Lower lobe of right lung (tissue), 2 donors: ENCODE data around the gene SGSM1. TPM values are rescaled to one million over a fixed set of nuclear protein-coding genes. Genes with fewer than 3 reads are reported as not detected.

Source experiments
- ATAC-seq, 2 donors: fragments of 200-7000 bp; cut with Tn5 transposase; one replicate each; pipeline ENCODE4 v1.9.1; 2020 to 2022; ENCODE audit warnings: mild to moderate bottlenecking in 2 of 2, moderate library complexity in 2 of 2
- DNase-seq: peaks from one replicate; pipeline ENCODE4 v3.0.0-alpha.2; 2020
- H3K27ac ChIP-seq: fragments of 200-600 bp; one replicate; pipeline ENCODE4 v1.8.0; 2022
- H3K27me3 ChIP-seq: fragments of 200-600 bp; one replicate; pipeline ENCODE4 v1.8.0; 2022; ENCODE audit warnings: low read depth
- H3K36me3 ChIP-seq: fragments of 200-600 bp; one replicate; pipeline ENCODE4 v1.8.0; 2022; ENCODE audit warnings: mild to moderate bottlenecking
- H3K4me1 ChIP-seq: fragments of 200-600 bp; one replicate; pipeline ENCODE4 v1.8.0; 2022
- H3K4me3 ChIP-seq: fragments of 200-600 bp; one replicate; pipeline ENCODE4 v1.8.0; 2022; ENCODE audit warnings: mild to moderate bottlenecking
- H3K9me3 ChIP-seq: fragments of 200-600 bp; one replicate; pipeline ENCODE4 v1.8.0; 2022
- intact Hi-C: fragments of 100-400 bp; cut with DNase I; formaldehyde crosslinking; loops from one replicate; pipeline ENCODE4 v1.11.0; 2022
- total RNA-seq: library from RNA; stranded (reverse); fragmentation: NEBNext Ultra II Directional; extraction: Animal tissue kit (Norgen Biotek cat#: 25700); gene quantifications from one replicate; pipeline ENCODE4 v1.2.1, GENCODE V29; 2021
- TF ChIP-seq, protein P1 (sequence below): fragments of 200-600 bp; IDR thresholded peaks from one replicate; pipeline ENCODE4 v1.8.0; 2022; ENCODE audit warnings: antibody characterized with exemption, mild to moderate bottlenecking
- donor health status: DM: no; HTN: yes; CAD: no; lungs with severe emphysema.

SGSM1 gene
- total RNA-seq, 1 donor from 2014 or later, result 2.9 TPM

DNA sequence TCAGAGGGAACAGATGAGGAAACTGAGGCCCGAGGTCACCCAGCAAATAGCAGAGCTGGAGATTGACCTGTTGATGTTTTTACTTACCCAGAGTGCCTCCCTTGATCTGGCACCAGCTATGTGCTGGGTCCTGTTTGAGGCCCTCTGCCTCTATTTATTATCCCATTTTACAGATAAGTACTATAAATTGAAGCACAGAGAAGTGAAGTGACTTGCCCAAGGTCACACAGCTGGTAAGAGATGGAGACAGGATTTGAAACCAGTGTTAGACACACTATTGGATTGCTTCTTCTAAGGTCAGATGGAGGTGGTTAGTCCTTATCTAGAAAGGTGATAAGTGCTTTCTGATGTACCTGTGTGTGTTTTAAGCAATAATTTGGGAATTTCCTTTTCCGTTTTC, 13.5 kb downstream of the SGSM1 start:
- Histone ChIP-seq H3K4me3 (no peak overlapping the region), H3K36me3 (no peaks in the 10 kb centered on the region), H3K27me3 (no peaks in the 10 kb centered on the region), H3K9me3 (no peaks in the 10 kb centered on the region), H3K4me1 (peaks cover 14% of the 10 kb centered on the region), H3K27ac (no peak overlapping the region)
- intact Hi-C loops, result no loop called here
- DNase-seq (no peak), ATAC-seq (no peak)
- TF ChIP-seq, protein P1, sequence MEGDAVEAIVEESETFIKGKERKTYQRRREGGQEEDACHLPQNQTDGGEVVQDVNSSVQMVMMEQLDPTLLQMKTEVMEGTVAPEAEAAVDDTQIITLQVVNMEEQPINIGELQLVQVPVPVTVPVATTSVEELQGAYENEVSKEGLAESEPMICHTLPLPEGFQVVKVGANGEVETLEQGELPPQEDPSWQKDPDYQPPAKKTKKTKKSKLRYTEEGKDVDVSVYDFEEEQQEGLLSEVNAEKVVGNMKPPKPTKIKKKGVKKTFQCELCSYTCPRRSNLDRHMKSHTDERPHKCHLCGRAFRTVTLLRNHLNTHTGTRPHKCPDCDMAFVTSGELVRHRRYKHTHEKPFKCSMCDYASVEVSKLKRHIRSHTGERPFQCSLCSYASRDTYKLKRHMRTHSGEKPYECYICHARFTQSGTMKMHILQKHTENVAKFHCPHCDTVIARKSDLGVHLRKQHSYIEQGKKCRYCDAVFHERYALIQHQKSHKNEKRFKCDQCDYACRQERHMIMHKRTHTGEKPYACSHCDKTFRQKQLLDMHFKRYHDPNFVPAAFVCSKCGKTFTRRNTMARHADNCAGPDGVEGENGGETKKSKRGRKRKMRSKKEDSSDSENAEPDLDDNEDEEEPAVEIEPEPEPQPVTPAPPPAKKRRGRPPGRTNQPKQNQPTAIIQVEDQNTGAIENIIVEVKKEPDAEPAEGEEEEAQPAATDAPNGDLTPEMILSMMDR, result no peak

DNA sequence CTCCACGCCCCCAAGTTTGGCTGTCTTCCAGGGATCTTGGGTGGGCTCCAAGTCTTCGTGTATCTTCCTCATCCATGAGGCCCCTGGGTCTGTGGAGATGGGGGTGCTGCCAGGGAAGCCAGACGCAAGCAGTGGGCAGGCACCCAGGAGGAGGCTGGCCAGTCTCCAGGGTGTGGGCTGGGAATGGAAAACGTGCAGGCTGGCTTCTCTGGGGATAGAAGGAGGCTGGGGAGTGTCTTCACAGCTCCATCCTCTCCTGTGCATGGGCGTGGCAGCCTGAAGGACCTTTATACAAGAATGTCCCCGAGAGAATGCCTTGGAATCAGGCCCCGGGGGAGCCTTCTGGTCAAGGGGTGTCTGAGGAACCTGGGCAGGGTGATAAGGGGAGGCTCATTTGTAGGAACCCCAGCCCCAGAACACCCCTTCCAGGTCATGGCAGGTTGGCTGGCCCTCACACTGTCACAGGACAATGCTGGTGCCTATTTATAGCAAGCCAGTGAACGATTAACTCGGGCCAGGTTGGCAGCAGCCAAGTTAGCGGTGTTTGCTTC, 14.0 kb downstream of the SGSM1 start:
- Histone ChIP-seq H3K9me3 (no peaks in the 10 kb centered on the region), H3K4me1 (peaks cover 14% of the 10 kb centered on the region), H3K27me3 (no peaks in the 10 kb centered on the region), H3K27ac (no peak overlapping the region), H3K36me3 (no peaks in the 10 kb centered on the region), H3K4me3 (no peak overlapping the region)
- intact Hi-C loops, result no loop called here
- DNase-seq (peak; percentile 48), ATAC-seq (peak; percentile 36 to 61)
- TF ChIP-seq, protein P1, result no peak

DNA sequence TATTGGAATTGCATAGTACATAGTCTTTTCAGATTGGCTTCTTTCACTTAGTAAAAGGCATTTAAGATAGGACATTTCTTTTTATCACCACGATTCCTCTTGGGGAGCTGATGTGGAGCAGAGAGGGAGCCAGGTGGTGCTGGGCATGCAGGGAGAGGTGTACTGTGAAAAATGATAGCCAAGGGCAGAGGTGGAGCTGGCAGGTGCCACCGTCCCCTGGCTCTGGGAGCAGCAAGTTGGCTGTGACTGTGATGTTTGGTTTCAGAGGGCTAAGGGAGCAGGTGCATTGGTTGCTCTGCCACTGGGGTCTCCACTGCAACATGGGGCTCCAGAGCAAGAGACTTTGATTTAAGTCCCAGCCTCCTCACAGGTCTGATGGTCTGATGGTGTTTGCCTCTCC, 16.5 kb downstream of the SGSM1 start:
- Histone ChIP-seq H3K4me3 (no peak overlapping the region), H3K27me3 (no peaks in the 10 kb centered on the region), H3K4me1 (peaks cover 14% of the 10 kb centered on the region), H3K9me3 (no peaks in the 10 kb centered on the region), H3K36me3 (no peaks in the 10 kb centered on the region), H3K27ac (no peak overlapping the region)
- DNase-seq (no peak), ATAC-seq (no peak)
- intact Hi-C loops, result no loop called here
- TF ChIP-seq, protein P1, result no peak

DNA sequence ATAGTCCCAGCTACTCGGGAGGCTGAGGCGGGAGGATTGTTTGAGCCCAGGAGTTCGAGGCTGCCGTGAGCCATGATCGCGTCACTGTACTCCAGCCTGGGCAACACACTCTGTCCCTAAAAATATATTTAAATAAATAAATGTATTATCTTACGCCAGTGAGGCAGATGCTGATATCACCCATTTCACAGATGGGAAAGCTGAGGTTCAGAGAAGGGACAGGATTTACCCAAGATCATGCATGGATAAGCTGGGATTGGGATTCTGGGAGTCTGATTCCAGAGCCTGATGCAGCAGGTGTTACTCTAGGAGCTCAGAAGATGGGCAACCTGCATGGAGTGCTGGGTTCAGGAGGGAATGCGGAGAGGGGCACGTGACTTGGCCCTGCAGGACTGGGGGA, 17.8 kb downstream of the SGSM1 start:
- Histone ChIP-seq H3K4me3 (no peak overlapping the region), H3K27me3 (no peaks in the 10 kb centered on the region), H3K9me3 (no peaks in the 10 kb centered on the region), H3K27ac (no peak overlapping the region), H3K36me3 (no peaks in the 10 kb centered on the region), H3K4me1 (peaks cover 14% of the 10 kb centered on the region)
- no peak for DNase-seq
- intact Hi-C loops, result no loop called here
- ATAC-seq, result no peak
- TF ChIP-seq, protein P1, result no peak

DNA sequence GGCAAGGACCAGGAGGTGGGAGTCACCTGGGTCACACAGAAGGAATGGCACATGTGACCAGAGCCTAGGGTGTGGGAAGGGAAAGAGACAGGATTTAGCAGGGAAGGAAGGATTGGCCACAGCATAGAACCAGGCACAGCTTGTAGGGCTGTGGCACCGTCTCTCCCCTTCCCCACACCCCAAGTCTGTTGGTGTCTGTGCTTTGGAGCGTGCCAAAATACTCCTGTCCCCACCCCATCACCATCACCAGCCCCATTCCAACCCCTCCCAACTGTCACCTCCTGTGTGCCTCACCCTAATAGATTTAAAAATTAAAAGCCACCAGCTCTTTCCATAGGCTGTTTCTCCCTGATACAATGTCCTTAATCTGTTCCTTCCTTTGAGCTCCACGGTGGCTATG, 18.2 kb downstream of the SGSM1 start:
- H3K4me1 ChIP-seq, result peaks cover 14% of the 10 kb centered on the region
- TF ChIP-seq, protein P1, result no peak
- intact Hi-C loops, result no loop called here
- H3K27ac ChIP-seq, result no peak overlapping the region
- H3K36me3 ChIP-seq, result no peaks in the 10 kb centered on the region
- DNase-seq, result no peak
- no peaks in the 10 kb centered on the region for H3K9me3 ChIP-seq
- H3K27me3 ChIP-seq, result no peaks in the 10 kb centered on the region
- ATAC-seq, result no peak
- H3K4me3 ChIP-seq, result no peak overlapping the region

DNA sequence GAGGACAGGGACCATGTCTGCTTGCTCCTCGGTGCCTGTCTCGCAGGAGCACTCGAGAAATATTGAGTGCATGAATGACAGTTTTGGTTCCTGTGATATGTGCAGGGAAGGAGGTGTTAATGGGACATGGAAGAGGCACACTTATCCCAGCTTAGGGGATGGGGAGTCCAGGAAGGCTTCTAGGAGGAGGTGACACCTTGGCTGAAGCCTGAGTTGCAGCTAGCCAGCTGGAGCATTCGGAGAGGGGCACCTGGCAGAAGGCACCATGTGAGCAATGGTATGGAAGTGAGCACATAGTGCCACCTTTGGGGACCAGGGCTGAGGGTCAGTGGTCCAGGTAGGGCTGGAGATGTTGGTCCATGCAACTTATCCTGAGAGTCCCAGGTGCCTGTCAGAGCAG, 18.9 kb downstream of the SGSM1 start:
- peaks cover 10% of the 10 kb centered on the region for H3K4me1 ChIP-seq
- no peak for ATAC-seq
- H3K4me3 ChIP-seq, result no peak overlapping the region
- no peak overlapping the region for H3K27ac ChIP-seq
- no peak for DNase-seq
- TF ChIP-seq, protein P1, result no peak
- no peaks in the 10 kb centered on the region for H3K27me3 ChIP-seq
- no peaks in the 10 kb centered on the region for H3K9me3 ChIP-seq
- intact Hi-C loops, result no loop called here
- H3K36me3 ChIP-seq, result no peaks in the 10 kb centered on the region
